Stimulated activated CD8-positive, alpha-beta memory T cell treated with anti-CD3 and anti-CD28 coated beads, Interleukin-15, amount 100 ng/mL, for 4 hours (primary cell): ENCODE measurements around the gene MIEF2.
"Not testable (repeated sequence)": the region's sequence is repeated elsewhere in the genome, so short reads cannot be mapped to it uniquely, and the experiment has no call there.

Experiments
- DNase-seq, 2 donors: peaks; one replicate each; pipeline ENCODE4 v3.0.0-alpha.2; 2020; ENCODE audit warnings: low read depth in 2 of 2

The MIEF2 gene

GRCh38 chr17:18291718-18292540 lies 31.5 kb downstream of the MIEF2 start:
- no peak for DNase-seq

- not testable (repeated sequence) for DNase-seq
Measured at GRCh38 chr17:18298061-18298460, 37.6 kb downstream of the MIEF2 start.

DNA sequence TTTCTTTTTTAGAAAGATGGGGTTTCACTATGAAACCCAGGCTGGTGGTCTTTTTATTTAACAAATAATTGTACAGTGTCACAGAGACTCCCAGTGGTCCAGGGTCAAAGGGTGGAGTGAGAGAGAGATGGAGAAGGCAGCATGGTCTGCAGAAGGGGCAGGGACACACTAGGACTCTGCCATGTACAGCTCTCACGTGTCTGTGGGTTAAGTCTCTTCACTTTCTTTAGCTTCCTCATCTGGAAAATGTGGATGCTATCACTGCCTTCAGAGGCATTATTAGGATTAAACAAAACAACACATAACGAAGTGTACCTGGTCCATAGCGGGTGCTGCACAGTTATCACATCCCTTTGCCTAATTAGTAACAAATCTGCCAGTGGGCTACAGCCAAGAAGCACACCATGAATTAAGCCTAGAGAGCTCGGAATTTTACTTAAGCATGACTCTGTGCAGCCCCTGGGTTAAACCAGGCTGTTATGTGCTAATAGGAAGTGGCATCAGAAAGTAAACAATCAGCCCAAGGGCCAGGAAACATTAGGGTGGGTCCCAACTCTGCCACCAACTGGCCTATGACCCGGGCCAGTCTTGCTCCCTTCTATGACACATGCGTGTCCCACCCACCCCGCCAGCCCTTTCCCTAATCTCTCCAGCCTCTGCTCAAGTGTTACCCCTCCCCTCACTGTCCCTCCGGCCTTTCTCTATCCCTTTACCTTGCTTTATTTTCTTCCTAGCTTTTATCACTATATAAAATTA lies 40.4 kb downstream of the MIEF2 start:
- no peak for DNase-seq

DNA sequence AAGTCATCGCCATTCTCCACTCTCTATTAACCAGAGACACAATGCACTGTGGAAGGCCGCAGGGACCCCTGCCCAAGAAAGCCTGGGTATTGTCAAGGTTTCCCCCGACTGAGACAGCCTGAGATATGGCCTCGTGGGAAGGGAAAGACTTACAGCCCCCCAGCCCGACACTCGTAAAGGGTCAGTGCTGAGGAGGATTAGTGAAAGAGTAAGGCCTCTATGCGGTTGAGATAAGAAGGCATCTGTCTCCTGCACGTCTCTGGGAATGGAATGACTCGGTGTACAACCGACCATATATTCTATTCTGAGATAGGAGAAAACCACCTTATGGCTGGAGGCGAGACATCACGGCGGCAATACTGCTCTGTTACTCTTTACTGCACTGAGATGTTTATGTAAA lies 42.7 kb downstream of the MIEF2 start:
- not testable (repeated sequence) for DNase-seq

GRCh38 chr17:18309202-18309601 lies 48.7 kb downstream of the MIEF2 start:
- no peak for DNase-seq

DNA sequence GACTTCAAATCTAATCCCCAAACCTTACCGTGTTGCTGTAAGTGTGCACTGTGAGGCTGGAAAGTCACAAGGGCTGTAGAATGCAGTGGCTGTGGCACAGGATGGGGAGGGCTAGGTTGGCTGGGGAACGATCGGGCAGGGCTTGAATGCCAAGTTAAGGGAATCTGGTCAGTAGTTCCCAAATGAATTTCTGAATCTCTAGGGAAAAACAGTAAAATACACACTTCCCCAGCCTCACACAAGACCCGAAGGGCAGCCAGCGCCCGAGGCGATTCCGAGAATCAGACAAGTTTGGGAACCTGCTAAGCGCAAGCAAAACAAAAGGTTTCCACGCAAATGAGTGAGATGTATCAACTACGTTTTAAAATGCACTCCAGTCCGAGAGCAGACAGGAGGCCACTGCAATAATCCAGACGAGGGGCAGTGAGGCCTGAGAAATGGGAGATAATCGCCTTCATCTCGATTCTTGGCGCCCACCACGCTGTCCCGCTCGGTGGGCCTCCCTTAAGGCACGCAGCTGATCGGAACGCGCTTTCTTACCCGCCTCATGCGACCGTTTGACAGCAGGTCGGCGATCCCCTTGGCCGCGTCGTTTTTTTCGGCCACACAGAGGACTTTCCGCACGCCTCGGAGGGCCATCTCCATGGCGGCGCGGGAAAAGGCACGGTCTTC lies 53.7 kb downstream of the MIEF2 start:
- DNase-seq, result peak in 1 of 2 donors; percentile 2

DNA sequence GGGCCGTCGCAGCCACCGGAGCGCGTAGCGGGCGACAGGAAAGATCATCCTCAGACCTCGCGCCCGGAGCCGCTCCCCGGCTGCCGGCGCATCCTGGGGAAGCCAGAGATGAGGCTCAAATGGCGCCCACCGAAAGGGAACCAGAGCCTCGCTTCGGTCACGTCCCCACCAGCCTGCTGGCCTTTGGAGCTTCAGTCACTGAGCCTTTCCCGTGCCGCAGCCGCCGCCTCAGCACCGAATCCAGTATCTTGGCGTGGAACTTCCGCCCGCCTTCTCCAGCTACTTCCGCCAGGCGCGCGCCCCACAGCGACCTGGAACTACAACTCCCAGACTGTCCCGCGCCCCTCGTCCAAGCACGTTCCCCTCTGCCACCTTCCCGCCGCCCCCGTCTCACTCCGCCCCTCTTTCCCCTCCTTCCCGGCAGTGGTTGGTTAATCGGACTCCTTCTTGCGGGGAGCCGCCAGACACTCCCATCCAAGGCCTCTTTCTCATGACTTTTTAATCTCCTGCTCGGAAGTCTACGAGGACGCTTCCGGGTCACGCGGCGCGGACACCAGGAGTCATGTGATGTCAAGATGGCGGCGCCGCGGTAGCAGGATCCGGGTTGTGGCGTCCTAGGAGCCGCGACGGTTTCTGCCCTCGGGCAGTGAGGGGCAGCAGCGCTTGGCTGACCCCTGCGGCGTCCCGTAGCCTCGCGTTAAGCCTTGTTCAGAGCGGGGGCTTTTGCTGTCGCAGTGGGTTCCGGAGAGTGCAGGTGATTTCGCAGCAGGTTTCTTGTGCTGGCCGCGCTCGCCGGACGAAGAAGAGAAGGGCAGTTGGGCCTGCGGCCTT lies 54.5 kb downstream of the MIEF2 start, which contains the start of the genes SMCR8 and TOP3A:
TSS of gene SMCR8 (plus strand) at position 563 of the 831 bp plus-strand sequence. CDS start 497 bp downstream, outside the sequence.
TSS of gene TOP3A (minus strand) at position 264 of the 831 bp plus-strand sequence. CDS start at position 48, 216 bp downstream.
- DNase-seq, result peak; percentile 94 to 98

DNA sequence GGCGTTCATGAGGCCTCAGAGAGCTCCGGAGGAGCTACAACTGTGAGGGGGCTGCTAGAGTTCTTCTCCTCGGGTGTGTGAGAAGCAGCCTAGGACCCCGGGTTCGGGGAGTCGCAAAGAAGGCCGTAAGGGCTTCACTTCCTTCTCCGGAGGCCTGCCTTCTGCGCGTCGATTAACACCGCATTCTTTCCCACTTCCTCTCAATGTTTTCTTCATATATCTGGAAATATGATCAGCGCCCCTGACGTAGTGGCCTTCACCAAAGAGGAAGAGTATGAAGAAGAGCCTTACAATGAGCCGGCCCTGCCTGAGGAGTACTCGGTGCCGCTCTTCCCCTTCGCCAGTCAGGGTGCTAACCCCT lies 55.1 kb downstream of the MIEF2 start:
- DNase-seq, result peak in 1 of 2 donors; percentile 13

- DNase-seq, result no peak
Measured at GRCh38 chr17:18315961-18316360, 55.5 kb downstream of the MIEF2 start.
